ENCODE data around the gene PMEL. TPM values are rescaled to one million over a fixed set of nuclear protein-coding genes. Genes with fewer than 3 reads are reported as not detected.
"Not testable (repeated sequence)": the region's sequence is repeated elsewhere in the genome, so short reads cannot be mapped to it uniquely, and the experiment has no call there.

Gene PMEL
- total RNA-seq, 2 donors from 2014 or later, result 17.2 to 20.8 TPM

GRCh38 chr12:55982319-55982936, 16.6 kb upstream of the PMEL start:
- Mint-ChIP-seq H3K36me3 (ENCODE audit: low read depth) (peaks cover 71% of the 10 kb centered on the region), H3K27me3 (ENCODE audit: insufficient read depth) (no peaks in the 10 kb centered on the region), H3K4me1 (no peaks in the 10 kb centered on the region), H3K4me3 (no peak overlapping the region), H3K27ac (no peak overlapping the region), H3K9me3 (no peaks in the 10 kb centered on the region)
- H3K4me3 ChIP-seq (ENCODE audit: low read length), result no peak overlapping the region
- H3K4me1 ChIP-seq (ENCODE audit: control insufficient read depth, insufficient read depth, low read length), result no peaks in the 10 kb centered on the region
- H3K27ac ChIP-seq (ENCODE audit: low read depth, low read length), result no peak overlapping the region
- H3K9me3 ChIP-seq (ENCODE audit: control insufficient read depth, low read length), result no peaks in the 10 kb centered on the region
- DNase-seq, result no peak
- 79 to 96% methylated on average over 3 of the region's 3 CpGs for WGBS, 2 experiments (ENCODE audit: insufficient coverage in 1 of 2, insufficient read length in 1 of 2)
- H3K36me3 ChIP-seq (ENCODE audit: control insufficient read depth, insufficient read depth, low read length), result peaks cover 89% of the 10 kb centered on the region
- no peaks in the 10 kb centered on the region for H3K27me3 ChIP-seq (ENCODE audit: control insufficient read depth, insufficient read depth, low read length, poor library complexity, severe bottlenecking)
- H3K9ac ChIP-seq (ENCODE audit: extremely low read depth, low read length, poor library complexity, severe bottlenecking), result no peak overlapping the region
- TF ChIP-seq CTCF (conservative IDR thresholded peaks at IDR 0.05), result no peak

DNA sequence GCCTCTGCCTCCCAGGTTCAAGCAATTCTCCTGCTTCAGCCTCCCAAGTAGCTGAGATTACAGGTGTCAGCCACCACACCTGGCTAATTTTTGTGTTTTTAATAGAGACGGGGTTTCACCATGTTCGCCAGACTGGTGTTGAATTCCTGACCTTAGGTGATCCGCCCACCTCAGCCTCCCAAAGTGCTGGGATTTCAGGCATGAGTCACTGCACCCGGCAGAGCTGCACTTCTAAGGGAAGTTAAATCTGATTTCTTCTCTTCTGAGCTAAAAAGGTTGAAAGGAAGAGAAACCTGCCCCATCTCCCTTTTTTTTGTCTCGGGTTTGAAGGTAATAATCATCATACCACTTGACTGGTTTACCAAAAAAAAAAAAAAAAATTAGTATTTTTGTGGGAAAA, 16.0 kb upstream of the PMEL start:
- not testable (repeated sequence) for H3K4me1 ChIP-seq (ENCODE audit: control insufficient read depth, insufficient read depth, low read length); H3K27me3 Mint-ChIP-seq (ENCODE audit: insufficient read depth); H3K4me3 Mint-ChIP-seq; DNase-seq; H3K27me3 ChIP-seq (ENCODE audit: control insufficient read depth, insufficient read depth, low read length, poor library complexity, severe bottlenecking); H3K9me3 ChIP-seq (ENCODE audit: control insufficient read depth, low read length); H3K27ac Mint-ChIP-seq; H3K4me3 ChIP-seq (ENCODE audit: low read length); H3K9ac ChIP-seq (ENCODE audit: extremely low read depth, low read length, poor library complexity, severe bottlenecking); H3K9me3 Mint-ChIP-seq; H3K4me1 Mint-ChIP-seq; H3K27ac ChIP-seq (ENCODE audit: low read depth, low read length)
- peaks cover 89% of the 10 kb centered on the region for H3K36me3 ChIP-seq (ENCODE audit: control insufficient read depth, insufficient read depth, low read length)
- WGBS, 2 experiments (ENCODE audit: insufficient coverage in 1 of 2, insufficient read length in 1 of 2), result 69 to 72% methylated on average over 4 of the region's 5 CpGs
- peaks cover 71% of the 10 kb centered on the region for H3K36me3 Mint-ChIP-seq (ENCODE audit: low read depth)

DNA sequence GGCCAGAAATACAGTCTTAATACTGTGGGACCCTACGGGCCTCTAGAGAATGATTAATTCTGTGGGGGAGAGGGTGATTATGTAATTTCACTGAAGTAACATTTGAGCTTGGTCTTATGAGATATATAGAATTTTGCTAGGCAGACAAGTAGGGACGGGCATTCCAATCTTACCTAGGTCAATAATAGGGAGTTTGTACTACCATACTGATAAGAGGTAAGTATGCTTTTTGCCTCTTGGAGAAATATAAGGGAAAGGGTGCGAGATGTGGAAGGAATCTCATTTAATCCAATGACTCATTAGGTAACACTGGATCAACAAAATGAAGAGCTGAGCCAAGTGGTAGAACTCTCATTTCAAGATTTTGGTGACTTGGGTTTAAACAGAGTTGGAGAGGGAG, 13.2 kb upstream of the PMEL start:
- no peak overlapping the region for H3K27ac Mint-ChIP-seq
- WGBS, 2 experiments (ENCODE audit: insufficient coverage in 1 of 2, insufficient read length in 1 of 2), result 93 to 95% methylated on average over 2 to 3 of the region's 3 CpGs

More for the DNA sequence above, 13.2 kb upstream of the PMEL start:
- Histone ChIP-seq H3K9ac (ENCODE audit: extremely low read depth, low read length, poor library complexity, severe bottlenecking) (no peak overlapping the region), H3K36me3 (ENCODE audit: control insufficient read depth, insufficient read depth, low read length) (peaks cover 71% of the 10 kb centered on the region), H3K4me1 (ENCODE audit: control insufficient read depth, insufficient read depth, low read length) (no peaks in the 10 kb centered on the region), H3K27ac (ENCODE audit: low read depth, low read length) (no peak overlapping the region), H3K4me3 (ENCODE audit: low read length) (no peak overlapping the region), H3K27me3 (ENCODE audit: control insufficient read depth, insufficient read depth, low read length, poor library complexity, severe bottlenecking) (no peaks in the 10 kb centered on the region), H3K9me3 (ENCODE audit: control insufficient read depth, low read length) (no peaks in the 10 kb centered on the region)
- peaks cover 69% of the 10 kb centered on the region for H3K36me3 Mint-ChIP-seq (ENCODE audit: low read depth)
- H3K27me3 Mint-ChIP-seq (ENCODE audit: insufficient read depth), result no peaks in the 10 kb centered on the region
- DNase-seq, result no peak
- H3K4me3 Mint-ChIP-seq, result no peak overlapping the region
- TF ChIP-seq CTCF (conservative IDR thresholded peaks at IDR 0.05), result no peak
- no peaks in the 10 kb centered on the region for H3K9me3 Mint-ChIP-seq
- H3K4me1 Mint-ChIP-seq, result peaks cover 15% of the 10 kb centered on the region

Data from endodermal cell (in vitro differentiated cells).